NCI-H146 treated with DMSO at 0.1 percent for 48 hours (cell line): ENCODE results near the gene SDHAF2.
A peak's percentile ranks its signal among the peaks of the same experiment; 100 is the strongest.
"Not testable (repeated sequence)": the region's sequence is repeated elsewhere in the genome, so short reads cannot be mapped to it uniquely, and the experiment has no call there.

ENCODE experiments used
- DNase-seq: peaks from one replicate; lab custom pipeline; 2025; ENCODE audit not compliant: unreplicated experiment; lab: John Stamatoyannopoulos, UW

Gene SDHAF2

GRCh38 chr11:61475433-61475832, 45.5 kb downstream of the SDHAF2 start:
- no peak for DNase-seq

- DNase-seq = no peak
Observed at GRCh38 chr11:61476371-61476770, 46.4 kb downstream of the SDHAF2 start.

GRCh38 chr11:61477126-61477525, 47.2 kb downstream of the SDHAF2 start:
- no peak for DNase-seq

- no peak for DNase-seq
Observed at GRCh38 chr11:61477727-61478148, 47.8 kb downstream of the SDHAF2 start.

- not testable (repeated sequence) for DNase-seq
Observed at GRCh38 chr11:61479360-61480058, 49.6 kb downstream of the SDHAF2 start.

GRCh38 chr11:61480261-61480993, 50.5 kb downstream of the SDHAF2 start:
- DNase-seq = no peak

- peak; percentile 45 for DNase-seq
Observed at GRCh38 chr11:61480994-61481335, 51.0 kb downstream of the SDHAF2 start.

GRCh38 chr11:61481806-61482205, 51.9 kb downstream of the SDHAF2 start:
- no peak for DNase-seq

GRCh38 chr11:61482513-61482912, 52.6 kb downstream of the SDHAF2 start:
- no peak for DNase-seq

- DNase-seq = no peak
Observed at GRCh38 chr11:61484541-61484940, 54.6 kb downstream of the SDHAF2 start.

- DNase-seq = no peak
Observed at GRCh38 chr11:61485080-61485479, 55.2 kb downstream of the SDHAF2 start.

GRCh38 chr11:61486011-61486620, 56.2 kb downstream of the SDHAF2 start:
- DNase-seq = no peak

GRCh38 chr11:61486779-61487178, 56.9 kb downstream of the SDHAF2 start:
- no peak for DNase-seq

- no peak for DNase-seq
Observed at GRCh38 chr11:61487342-61488025, 57.6 kb downstream of the SDHAF2 start.

- peak; percentile 88 for DNase-seq
Observed at GRCh38 chr11:61488651-61489291, 58.8 kb downstream of the SDHAF2 start.

GRCh38 chr11:61489833-61490721, 60.2 kb downstream of the SDHAF2 start:
- DNase-seq = no peak

- no peak for DNase-seq
Observed at GRCh38 chr11:61491736-61492395, 61.9 kb downstream of the SDHAF2 start.

GRCh38 chr11:61494381-61494961, 64.5 kb downstream of the SDHAF2 start:
- DNase-seq = no peak
